IMR-90 (cell line): ENCODE measurements around the gene FOXL1. TPM values are rescaled to one million over a fixed set of nuclear protein-coding genes. Genes with fewer than 3 reads are reported as not detected.

Source experiments
- ATAC-seq: fragments of 200-7000 bp; cut with Tn5 transposase; 2 replicates; pipeline ENCODE4 v1.9.1; 2020; ENCODE audit warnings: low read depth, mild to moderate bottlenecking, moderate library complexity
- BruUV-seq: library from RNA; stranded (reverse); fragments of 400-500 nt; replicated peaks from 2 replicates; lab custom pipeline; 2021; lab: Mats Ljungman, UMichigan
- CTCF ChIA-PET: fragments of 300-600 bp; formaldehyde crosslinking; extraction: SDS; loops from one replicate; lab custom pipeline; 2021; ENCODE audit warnings: antibody characterized with exemption; lab: Yijun Ruan, JAX
- POLR2A ChIA-PET: fragments of 300-600 bp; sonication (Branson Sonifier 250); formaldehyde crosslinking; loops from one replicate; lab custom pipeline; 2022; ENCODE audit warnings: antibody characterized with exemption; ENCODE audit not compliant: unreplicated experiment; lab: Charles Lee
- DNase-seq: peaks from one replicate; pipeline ENCODE4 v3.0.0; 2013
- H2AFZ ChIP-seq: replicated peaks from 2 replicates; pipeline ENCODE3; 2013; ENCODE audit warnings: low read length, mild to moderate bottlenecking; ENCODE audit not compliant: poor library complexity
- H2AK5ac ChIP-seq: 2 replicates; pipeline ENCODE4 v1.6.1; 2013; ENCODE audit warnings: low read depth, low read length, inconsistent platforms
- H2AK9ac ChIP-seq: replicated peaks from 2 replicates; pipeline ENCODE3; 2013; ENCODE audit warnings: mild to moderate bottlenecking, low read depth, low read length, moderate library complexity; ENCODE audit not compliant: poor library complexity
- H2BK120ac ChIP-seq: 2 replicates; pipeline ENCODE4 v1.6.1; 2013; ENCODE audit warnings: low read depth, low read length, inconsistent platforms
- H2BK15ac ChIP-seq: 3 replicates; pipeline ENCODE4 v1.6.1; 2013; ENCODE audit warnings: low read depth, low read length, inconsistent platforms
- H2BK20ac ChIP-seq: 2 replicates; pipeline ENCODE4 v1.6.1; 2013; ENCODE audit warnings: low read depth, mild to moderate bottlenecking, inconsistent platforms, low read length, moderate library complexity
- H2BK5ac ChIP-seq: 2 replicates; pipeline ENCODE4 v1.6.1; 2013; ENCODE audit warnings: mild to moderate bottlenecking, low read depth, low read length, inconsistent platforms; ENCODE audit not compliant: poor library complexity, severe bottlenecking
- H3K14ac ChIP-seq: replicated peaks from 2 replicates; pipeline ENCODE4 v1.6.1; 2013; ENCODE audit warnings: low read depth, low read length, inconsistent platforms
- H3K18ac ChIP-seq: 2 replicates; pipeline ENCODE4 v1.6.1; 2013; ENCODE audit warnings: low read depth, low read length, control low read depth
- H3K23ac ChIP-seq: 2 replicates; pipeline ENCODE4 v1.6.1; 2013; ENCODE audit warnings: low read depth, low read length, inconsistent platforms
- H3K27ac ChIP-seq: 2 replicates; pipeline ENCODE4 v1.5.1; 2013; ENCODE audit warnings: mild to moderate bottlenecking, control low read depth, low read length; ENCODE audit not compliant: insufficient read depth
- H3K27me3 ChIP-seq: 2 replicates; pipeline ENCODE4 v1.6.1; 2013; ENCODE audit warnings: low read length; ENCODE audit not compliant: control insufficient read depth, insufficient read depth
- H3K36me3 ChIP-seq: 2 replicates; pipeline ENCODE4 v1.6.1; 2013; ENCODE audit warnings: low read length, mixed read lengths; ENCODE audit not compliant: control insufficient read depth, insufficient read depth
- H3K4ac ChIP-seq: 2 replicates; pipeline ENCODE4 v1.6.1; 2013; ENCODE audit warnings: low read depth, low read length, inconsistent platforms
- H3K4me1 ChIP-seq: 2 replicates; pipeline ENCODE4 v1.6.1; 2013; ENCODE audit warnings: low read length, mixed read lengths; ENCODE audit not compliant: control insufficient read depth, insufficient read depth
- H3K4me2 ChIP-seq: 2 replicates; pipeline ENCODE4 v1.6.1; 2013; ENCODE audit warnings: low read depth, mild to moderate bottlenecking, control low read depth, low read length, moderate library complexity
- H3K4me3 ChIP-seq: 2 replicates; pipeline ENCODE4 v1.5.1; 2013; ENCODE audit warnings: low read depth, mild to moderate bottlenecking, control low read depth, low read length, moderate library complexity; ENCODE audit not compliant: insufficient read depth
- H3K56ac ChIP-seq: 2 replicates; pipeline ENCODE4 v1.6.1; 2013; ENCODE audit warnings: low read length, inconsistent platforms; ENCODE audit not compliant: insufficient read depth; ENCODE audit errors: extremely low read depth
- H3K79me1 ChIP-seq, 2 experiments: 2 replicates each; pipeline ENCODE4 v1.6.1; 2013; ENCODE audit warnings: low read length in 2 of 2, inconsistent platforms in 1 of 2, low read depth in 1 of 2
- H3K9ac ChIP-seq: 2 replicates; pipeline ENCODE4 v1.6.1; 2013; ENCODE audit warnings: low read depth, low read length, control low read depth
- H3K9me1 ChIP-seq: 2 replicates; pipeline ENCODE4 v1.6.1; 2013; ENCODE audit warnings: low read length, inconsistent platforms; ENCODE audit not compliant: insufficient read depth
- H3K9me3 ChIP-seq: 2 replicates; pipeline ENCODE4 v1.6.1; 2013; ENCODE audit warnings: low read length; ENCODE audit not compliant: control insufficient read depth, insufficient read depth
- H4K20me1 ChIP-seq: 2 replicates; pipeline ENCODE4 v1.6.1; 2013; ENCODE audit warnings: low read length, inconsistent platforms; ENCODE audit not compliant: insufficient read depth
- H4K5ac ChIP-seq: 2 replicates; pipeline ENCODE4 v1.6.1; 2013; ENCODE audit warnings: mild to moderate bottlenecking, low read depth, low read length, control low read depth
- H4K8ac ChIP-seq, 2 experiments: 2 replicates each; pipeline ENCODE4 v1.6.1; 2013; ENCODE audit warnings: low read depth in 2 of 2, low read length in 2 of 2, control low read depth in 1 of 2, inconsistent platforms in 1 of 2
- H4K91ac ChIP-seq: 2 replicates; pipeline ENCODE4 v1.6.1; 2013; ENCODE audit warnings: low read depth, low read length, inconsistent platforms; ENCODE audit not compliant: insufficient read depth
- CEBPB ChIP-seq: IDR thresholded peaks from 2 replicates; pipeline ENCODE4 v1.6.1; 2012; ENCODE audit warnings: low read depth, low read length, improper control_type of control experiment
- CHD1 ChIP-seq: IDR thresholded peaks from 2 replicates; pipeline ENCODE4 v1.6.1; 2012; ENCODE audit warnings: low read depth, low read length, improper control_type of control experiment
- FOS ChIP-seq: fragments of 150-350 bp; IDR thresholded peaks from 2 replicates; pipeline ENCODE4 v1.6.1; 2016; ENCODE audit warnings: low read depth, low read length
- MAFK ChIP-seq: IDR thresholded peaks from 2 replicates; pipeline ENCODE4 v1.6.1; 2012; ENCODE audit warnings: low read depth, low read length, improper control_type of control experiment
- MAZ ChIP-seq: IDR thresholded peaks from 2 replicates; pipeline ENCODE4 v1.6.1; 2012; ENCODE audit warnings: low read depth, mild to moderate bottlenecking, low read length, improper control_type of control experiment, moderate library complexity, borderline replicate concordance
- MXI1 ChIP-seq: IDR thresholded peaks from 2 replicates; pipeline ENCODE4 v1.6.1; 2012; ENCODE audit warnings: low read depth, mild to moderate bottlenecking, low read length, moderate library complexity, borderline replicate concordance
- NFE2L2 ChIP-seq: fragments of 150-350 bp; IDR thresholded peaks from 2 replicates; pipeline ENCODE4 v1.6.1; 2016; ENCODE audit warnings: low read depth, mild to moderate bottlenecking, low read length
- POLR2A ChIP-seq: IDR thresholded peaks from 2 replicates; pipeline ENCODE4 v1.6.1; 2012; ENCODE audit warnings: mild to moderate bottlenecking, low read depth, low read length
- RAD21 ChIP-seq: IDR thresholded peaks from 2 replicates; pipeline ENCODE4 v1.6.1; 2012; ENCODE audit warnings: low read length, improper control_type of control experiment
- RCOR1 ChIP-seq: IDR thresholded peaks from 2 replicates; pipeline ENCODE4 v1.6.1; 2012; ENCODE audit warnings: mild to moderate bottlenecking, low read length, improper control_type of control experiment; ENCODE audit not compliant: insufficient replicate concordance
- RFX5 ChIP-seq: IDR thresholded peaks from 2 replicates; pipeline ENCODE4 v1.8.0; 2012; ENCODE audit warnings: low read depth, mild to moderate bottlenecking, low read length, moderate library complexity
- SMC3 ChIP-seq: fragments of 150-350 bp; IDR thresholded peaks from 2 replicates; pipeline ENCODE4 v1.6.1; 2016; ENCODE audit warnings: low read depth, mild to moderate bottlenecking, antibody characterized with exemption, low read length, moderate library complexity
- WGBS, 2 experiments: methylation state at CpG; one replicate each; pipeline versions ENCODE4 v1.1.5 to v1.1.7; 2013; ENCODE audit warnings: missing lambda C conversion rate in 2 of 2; ENCODE audit not compliant: insufficient read length in 1 of 2; ENCODE audit errors: extremely low coverage in 2 of 2; 5-methylcytosine and 5-hydroxymethylcytosine counted together
- dilution Hi-C: fragments of 300-500 bp; cut with HindIII; formaldehyde crosslinking; loops from one replicate; pipeline ENCODE4 v1.14.3; 2018; ENCODE audit warnings: low sequenced_read_pairs; ENCODE audit not compliant: unreplicated experiment
- in situ Hi-C: fragments of 300-500 bp; cut with MboI; formaldehyde crosslinking; loops from 3 replicates; pipeline ENCODE4 v1.14.3; 2019; ENCODE audit warnings: low sequenced_read_pairs, inconsistent platforms, mixed read lengths
- intact Hi-C: fragments of 100-400 bp; cut with micrococcal nuclease; formaldehyde crosslinking; loops from 2 replicates; pipeline ENCODE4 v1.10.0; 2022
- polyA plus RNA-seq, 3 experiments: library from polyadenylated mRNA; depleted of rRNA; stranded (reverse); fragments of >200 nt; gene quantifications; 2 replicates each; pipeline ENCODE4 v1.2.3, GENCODE V29; 2012; ENCODE audit warnings: low replicate concordance in 1 of 3
- total RNA-seq: library from RNA; depleted of rRNA; stranded (reverse); fragments of >200 nt; gene quantifications from 2 replicates; pipeline ENCODE4 v1.2.3, GENCODE V29; 2012
- TF ChIP-seq, protein P1 (sequence below): conservative IDR thresholded peaks from 2 replicates; pipeline ENCODE4 v1.5.1; 2012; ENCODE audit warnings: mild to moderate bottlenecking, low read depth, low read length, improper control_type of control experiment
- TF ChIP-seq, protein P2 (sequence below): fragments of 150-350 bp; IDR thresholded peaks from 2 replicates; pipeline ENCODE4 v1.6.1; 2016; ENCODE audit warnings: low read depth, mild to moderate bottlenecking, low read length, moderate library complexity, borderline replicate concordance
- TF ChIP-seq, protein P3 (sequence below): fragments of 150-350 bp; IDR thresholded peaks from 2 replicates; pipeline ENCODE4 v1.6.1; 2017; ENCODE audit warnings: mild to moderate bottlenecking, antibody characterized with exemption, low read length, low read depth

Gene FOXL1
- total and polyA plus RNA-seq, 2 of the 4 experiments (the other 2 are of a cell fraction) = 15.2 to 25.8 TPM

DNA sequence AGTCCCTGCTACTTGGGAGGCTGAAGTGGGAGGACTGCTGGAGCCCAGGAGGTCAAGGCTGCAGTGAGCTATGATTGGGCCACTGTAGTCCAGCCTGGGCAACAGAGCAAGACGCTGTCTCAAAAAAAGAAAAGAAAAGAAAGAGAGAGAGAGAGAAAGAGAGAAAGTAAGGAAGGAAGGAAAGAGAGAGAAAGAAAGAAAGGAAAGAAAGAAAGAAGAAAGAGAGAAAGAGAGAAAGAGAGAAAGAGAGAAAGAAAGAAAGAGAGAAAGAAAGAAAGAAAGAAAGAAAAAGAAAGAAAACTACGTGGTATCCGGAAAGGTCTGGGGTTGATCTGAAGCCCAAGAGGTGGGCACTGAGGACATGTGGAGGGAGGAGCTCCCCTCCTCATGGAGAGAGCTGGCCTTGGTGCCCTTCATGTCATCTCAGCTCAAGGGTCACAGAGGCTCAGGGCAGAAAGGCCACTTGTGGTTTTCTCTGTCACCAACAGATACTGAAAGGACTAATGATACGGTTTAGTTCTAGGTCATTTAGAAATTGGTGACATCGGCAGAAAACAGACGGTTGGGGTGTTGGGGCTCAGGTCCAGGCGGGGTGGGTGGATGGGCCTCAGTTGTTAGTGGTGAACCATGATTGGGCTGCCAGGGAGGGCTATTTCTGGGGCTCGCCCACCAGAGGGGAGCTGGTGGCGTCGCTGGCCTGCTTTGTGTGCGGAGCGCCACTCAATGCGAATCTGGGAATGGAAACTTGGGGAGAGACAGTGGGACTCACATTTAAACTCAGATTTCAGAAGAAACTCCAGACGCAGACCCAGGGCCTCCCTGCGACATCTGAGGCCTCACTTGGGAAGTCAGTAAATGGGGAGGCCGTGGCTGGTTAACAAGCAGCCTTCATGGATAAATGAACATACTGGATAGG is 44.6 kb downstream of the FOXL1 start:
- H2BK120ac ChIP-seq = no peak overlapping the region
- CTCF ChIA-PET = no interaction called here
- no peak for TF ChIP-seq RFX5
- no peak for TF ChIP-seq FOS
- TF ChIP-seq MXI1 = no peak
- TF ChIP-seq MAZ = no peak
- TF ChIP-seq NFE2L2 = no peak
- no peak for TF ChIP-seq MAFK
- no peak for TF ChIP-seq RCOR1
- TF ChIP-seq POLR2A = no peak
- no peak for TF ChIP-seq RAD21
- no peak for TF ChIP-seq SMC3
- TF ChIP-seq, protein P1, sequence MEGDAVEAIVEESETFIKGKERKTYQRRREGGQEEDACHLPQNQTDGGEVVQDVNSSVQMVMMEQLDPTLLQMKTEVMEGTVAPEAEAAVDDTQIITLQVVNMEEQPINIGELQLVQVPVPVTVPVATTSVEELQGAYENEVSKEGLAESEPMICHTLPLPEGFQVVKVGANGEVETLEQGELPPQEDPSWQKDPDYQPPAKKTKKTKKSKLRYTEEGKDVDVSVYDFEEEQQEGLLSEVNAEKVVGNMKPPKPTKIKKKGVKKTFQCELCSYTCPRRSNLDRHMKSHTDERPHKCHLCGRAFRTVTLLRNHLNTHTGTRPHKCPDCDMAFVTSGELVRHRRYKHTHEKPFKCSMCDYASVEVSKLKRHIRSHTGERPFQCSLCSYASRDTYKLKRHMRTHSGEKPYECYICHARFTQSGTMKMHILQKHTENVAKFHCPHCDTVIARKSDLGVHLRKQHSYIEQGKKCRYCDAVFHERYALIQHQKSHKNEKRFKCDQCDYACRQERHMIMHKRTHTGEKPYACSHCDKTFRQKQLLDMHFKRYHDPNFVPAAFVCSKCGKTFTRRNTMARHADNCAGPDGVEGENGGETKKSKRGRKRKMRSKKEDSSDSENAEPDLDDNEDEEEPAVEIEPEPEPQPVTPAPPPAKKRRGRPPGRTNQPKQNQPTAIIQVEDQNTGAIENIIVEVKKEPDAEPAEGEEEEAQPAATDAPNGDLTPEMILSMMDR = no peak
- no peak for TF ChIP-seq CHD1
- no peak for TF ChIP-seq CEBPB
- TF ChIP-seq, protein P2, sequence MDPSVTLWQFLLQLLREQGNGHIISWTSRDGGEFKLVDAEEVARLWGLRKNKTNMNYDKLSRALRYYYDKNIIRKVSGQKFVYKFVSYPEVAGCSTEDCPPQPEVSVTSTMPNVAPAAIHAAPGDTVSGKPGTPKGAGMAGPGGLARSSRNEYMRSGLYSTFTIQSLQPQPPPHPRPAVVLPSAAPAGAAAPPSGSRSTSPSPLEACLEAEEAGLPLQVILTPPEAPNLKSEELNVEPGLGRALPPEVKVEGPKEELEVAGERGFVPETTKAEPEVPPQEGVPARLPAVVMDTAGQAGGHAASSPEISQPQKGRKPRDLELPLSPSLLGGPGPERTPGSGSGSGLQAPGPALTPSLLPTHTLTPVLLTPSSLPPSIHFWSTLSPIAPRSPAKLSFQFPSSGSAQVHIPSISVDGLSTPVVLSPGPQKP = no peak
- TF ChIP-seq, protein P3, sequence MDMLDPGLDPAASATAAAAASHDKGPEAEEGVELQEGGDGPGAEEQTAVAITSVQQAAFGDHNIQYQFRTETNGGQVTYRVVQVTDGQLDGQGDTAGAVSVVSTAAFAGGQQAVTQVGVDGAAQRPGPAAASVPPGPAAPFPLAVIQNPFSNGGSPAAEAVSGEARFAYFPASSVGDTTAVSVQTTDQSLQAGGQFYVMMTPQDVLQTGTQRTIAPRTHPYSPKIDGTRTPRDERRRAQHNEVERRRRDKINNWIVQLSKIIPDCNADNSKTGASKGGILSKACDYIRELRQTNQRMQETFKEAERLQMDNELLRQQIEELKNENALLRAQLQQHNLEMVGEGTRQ = no peak

More for the DNA sequence above, 44.6 kb downstream of the FOXL1 start:
- Histone ChIP-seq H3K27me3 (no peaks in the 10 kb centered on the region), H2BK15ac (no peak overlapping the region; the same call in 2 of the 3 replicates), H3K56ac (no peak overlapping the region), H3K79me1 (no peaks in the 10 kb centered on the region), H3K9ac (no peak overlapping the region), H3K9me1 (no peaks in the 10 kb centered on the region; the same call in 1 of the 2 replicates), H2BK5ac (no peak overlapping the region), H3K18ac (no peak overlapping the region), H4K91ac (no peak overlapping the region), H2AK5ac (no peak overlapping the region), H3K4me2 (no peak overlapping the region), H2AK9ac (no peak overlapping the region), H4K5ac (no peak overlapping the region), H2AFZ (no peak overlapping the region), H2BK20ac (no peak overlapping the region), H4K20me1 (no peaks in the 10 kb centered on the region), H3K14ac (no peak overlapping the region), H3K4me1 (peaks cover 7% of the 10 kb centered on the region), H3K36me3 (no peaks in the 10 kb centered on the region), H3K27ac (no peak overlapping the region), H3K23ac (no peak overlapping the region), H3K4ac (no peak overlapping the region), H4K8ac (no peak overlapping the region), H3K9me3 (peaks cover 4% of the 10 kb centered on the region; the same call in 1 of the 2 replicates), H3K4me3 (no peak overlapping the region)
- intact Hi-C loops (no loop called here), in situ Hi-C loops (no loop called here), dilution Hi-C loops (no loop called here)
- DNase-seq (no peak), ATAC-seq (no peak)
- 100% methylated on average over 4 of the region's 16 CpGs; no CpG with 5 or more reads in 1 of the 2 experiments for WGBS, 2 experiments
- POLR2A ChIA-PET = no interaction called here
- BruUV-seq = no TSS peak
